Measurements from ENCODE around the gene LRP1B.

The LRP1B gene

DNA sequence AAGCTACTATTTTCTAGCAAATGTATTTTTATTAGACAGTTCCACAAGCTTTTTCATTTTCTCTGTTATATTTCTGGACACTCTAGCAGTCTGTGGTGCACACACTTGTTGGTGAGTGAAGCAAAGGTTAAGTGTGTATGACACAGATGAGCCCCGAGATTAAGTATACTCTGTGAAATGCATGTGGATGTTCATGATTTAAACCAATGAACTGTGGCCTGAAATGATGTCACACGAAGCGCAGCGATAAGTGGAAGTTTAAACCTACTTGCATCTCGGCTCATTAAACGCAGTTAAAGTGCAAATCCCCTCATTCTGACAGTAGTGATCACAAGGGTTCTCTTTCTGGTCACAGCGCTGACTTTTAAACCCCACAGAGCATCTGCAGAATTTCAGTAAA lies 1861.8 kb downstream of the LRP1B start:
- no peak overlapping the region for H3K4me3 ChIP-seq (ENCODE audit: low read depth in 1 of 2, low read length in 2 of 2)
- no peaks in the 10 kb centered on the region for H3K27me3 ChIP-seq (ENCODE audit: insufficient read depth, low read length, poor library complexity)
- no peak overlapping the region for H3K4me2 ChIP-seq (ENCODE audit: insufficient read depth, low read length)
- no peak for TF ChIP-seq EZH2 (IDR thresholded peaks at IDR 0.05; ENCODE audit: borderline replicate concordance, low read depth, low read length, severe bottlenecking)
- TF ChIP-seq, protein P1, sequence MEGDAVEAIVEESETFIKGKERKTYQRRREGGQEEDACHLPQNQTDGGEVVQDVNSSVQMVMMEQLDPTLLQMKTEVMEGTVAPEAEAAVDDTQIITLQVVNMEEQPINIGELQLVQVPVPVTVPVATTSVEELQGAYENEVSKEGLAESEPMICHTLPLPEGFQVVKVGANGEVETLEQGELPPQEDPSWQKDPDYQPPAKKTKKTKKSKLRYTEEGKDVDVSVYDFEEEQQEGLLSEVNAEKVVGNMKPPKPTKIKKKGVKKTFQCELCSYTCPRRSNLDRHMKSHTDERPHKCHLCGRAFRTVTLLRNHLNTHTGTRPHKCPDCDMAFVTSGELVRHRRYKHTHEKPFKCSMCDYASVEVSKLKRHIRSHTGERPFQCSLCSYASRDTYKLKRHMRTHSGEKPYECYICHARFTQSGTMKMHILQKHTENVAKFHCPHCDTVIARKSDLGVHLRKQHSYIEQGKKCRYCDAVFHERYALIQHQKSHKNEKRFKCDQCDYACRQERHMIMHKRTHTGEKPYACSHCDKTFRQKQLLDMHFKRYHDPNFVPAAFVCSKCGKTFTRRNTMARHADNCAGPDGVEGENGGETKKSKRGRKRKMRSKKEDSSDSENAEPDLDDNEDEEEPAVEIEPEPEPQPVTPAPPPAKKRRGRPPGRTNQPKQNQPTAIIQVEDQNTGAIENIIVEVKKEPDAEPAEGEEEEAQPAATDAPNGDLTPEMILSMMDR (IDR thresholded peaks at IDR 0.05; ENCODE audit: borderline replicate concordance, extremely low read depth, low read length, poor library complexity, severe bottlenecking): no peak
- no peaks in the 10 kb centered on the region for H3K79me2 ChIP-seq (ENCODE audit: insufficient read depth, low read length)
- DNase-seq (no peak), ATAC-seq (ENCODE audit: insufficient read depth, low read depth) (no peak)
- no peak overlapping the region for H3K9ac ChIP-seq (ENCODE audit: low read depth, low read length)
- H2AFZ ChIP-seq (ENCODE audit: low read depth, low read length): no peak overlapping the region
- H3K4me1 ChIP-seq (ENCODE audit: insufficient read depth, low read length): no peaks in the 10 kb centered on the region
- no peaks in the 10 kb centered on the region for H3K36me3 ChIP-seq (ENCODE audit: insufficient read depth, low read length)
- no peak overlapping the region for H3K27ac ChIP-seq (ENCODE audit: low read length)
- no peaks in the 10 kb centered on the region for H4K20me1 ChIP-seq (ENCODE audit: insufficient read depth, low read length)
- H3K9me3 ChIP-seq (ENCODE audit: insufficient read depth, low read length, severe bottlenecking): no peaks in the 10 kb centered on the region

DNA sequence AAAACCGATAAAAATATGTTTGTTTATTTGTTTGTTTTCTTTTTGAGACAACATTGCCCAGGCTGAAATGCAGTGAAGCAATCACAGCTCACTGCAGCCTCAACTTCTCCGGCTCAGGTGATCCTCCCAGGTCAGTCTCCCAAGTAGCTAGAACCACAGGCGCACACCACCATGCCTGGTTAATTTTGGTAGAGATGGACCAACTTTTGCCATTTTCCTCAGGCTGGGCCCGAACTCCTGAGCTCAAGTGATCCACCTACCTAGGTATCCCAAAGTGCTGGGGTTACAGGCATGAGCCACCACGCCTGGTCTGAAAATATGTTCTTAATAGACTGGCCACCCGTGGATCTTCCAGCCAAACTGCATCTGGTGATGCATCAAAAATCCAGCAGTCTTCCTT lies 1867.9 kb downstream of the LRP1B start:
- Histone ChIP-seq H4K20me1 (ENCODE audit: insufficient read depth, low read length) (no peaks in the 10 kb centered on the region), H3K9me3 (ENCODE audit: insufficient read depth, low read length, severe bottlenecking) (no peaks in the 10 kb centered on the region), H3K4me3 (ENCODE audit: low read depth in 1 of 2, low read length in 2 of 2) (no peak overlapping the region), H3K27me3 (ENCODE audit: insufficient read depth, low read length, poor library complexity) (no peaks in the 10 kb centered on the region), H2AFZ (ENCODE audit: low read depth, low read length) (no peak overlapping the region), H3K79me2 (ENCODE audit: insufficient read depth, low read length) (no peaks in the 10 kb centered on the region), H3K4me1 (ENCODE audit: insufficient read depth, low read length) (no peaks in the 10 kb centered on the region), H3K9ac (ENCODE audit: low read depth, low read length) (no peak overlapping the region), H3K27ac (ENCODE audit: low read length) (no peak overlapping the region), H3K4me2 (ENCODE audit: insufficient read depth, low read length) (no peak overlapping the region), H3K36me3 (ENCODE audit: insufficient read depth, low read length) (no peaks in the 10 kb centered on the region)
- no peak for TF ChIP-seq EZH2 (IDR thresholded peaks at IDR 0.05; ENCODE audit: borderline replicate concordance, low read depth, low read length, severe bottlenecking)
- TF ChIP-seq, protein P1 (IDR thresholded peaks at IDR 0.05; ENCODE audit: borderline replicate concordance, extremely low read depth, low read length, poor library complexity, severe bottlenecking): no peak
- ATAC-seq (ENCODE audit: insufficient read depth, low read depth) (no peak), DNase-seq (no peak)

DNA sequence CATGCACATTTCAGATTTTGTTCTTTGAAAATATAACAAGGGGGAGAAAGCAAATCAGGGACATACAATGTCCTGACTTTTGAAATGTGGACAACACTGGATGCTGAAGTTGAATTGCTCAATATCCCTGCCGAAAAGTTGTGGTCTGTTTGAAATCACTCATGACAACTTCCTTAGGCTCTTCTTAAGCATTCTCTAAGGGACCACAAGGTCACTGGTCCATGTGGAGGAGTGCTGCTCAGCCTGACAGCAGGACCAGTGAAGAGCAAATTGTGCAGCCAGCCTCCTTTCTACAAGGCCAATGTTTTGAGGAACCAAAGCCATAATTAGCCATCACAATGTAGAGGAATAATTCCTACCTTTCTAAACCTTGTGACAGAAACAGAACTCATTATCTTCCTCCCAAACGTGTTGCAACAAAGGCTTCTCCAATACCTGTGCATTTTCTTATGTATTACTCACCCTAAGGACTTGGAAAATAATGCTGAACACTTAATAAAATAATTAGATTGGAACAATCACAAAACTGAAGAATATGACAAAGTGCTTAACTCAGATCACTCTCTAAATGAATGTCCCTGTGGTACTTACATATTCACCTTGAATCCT lies 1873.0 kb downstream of the LRP1B start:
- DNase-seq (no peak), ATAC-seq (ENCODE audit: insufficient read depth, low read depth) (no peak)
- no peak overlapping the region for H3K4me3 ChIP-seq (ENCODE audit: low read depth in 1 of 2, low read length in 2 of 2)
- TF ChIP-seq, protein P1 (IDR thresholded peaks at IDR 0.05; ENCODE audit: borderline replicate concordance, extremely low read depth, low read length, poor library complexity, severe bottlenecking): no peak
- TF ChIP-seq EZH2 (IDR thresholded peaks at IDR 0.05; ENCODE audit: borderline replicate concordance, low read depth, low read length, severe bottlenecking): no peak
- H3K4me2 ChIP-seq (ENCODE audit: insufficient read depth, low read length): no peak overlapping the region
- no peaks in the 10 kb centered on the region for H3K27me3 ChIP-seq (ENCODE audit: insufficient read depth, low read length, poor library complexity)
- no peaks in the 10 kb centered on the region for H4K20me1 ChIP-seq (ENCODE audit: insufficient read depth, low read length)
- no peaks in the 10 kb centered on the region for H3K36me3 ChIP-seq (ENCODE audit: insufficient read depth, low read length)
- H3K9me3 ChIP-seq (ENCODE audit: insufficient read depth, low read length, severe bottlenecking): no peaks in the 10 kb centered on the region
- H3K27ac ChIP-seq (ENCODE audit: low read length): no peak overlapping the region
- H3K79me2 ChIP-seq (ENCODE audit: insufficient read depth, low read length): no peaks in the 10 kb centered on the region
- H3K9ac ChIP-seq (ENCODE audit: low read depth, low read length): no peak overlapping the region
- no peak overlapping the region for H2AFZ ChIP-seq (ENCODE audit: low read depth, low read length)
- H3K4me1 ChIP-seq (ENCODE audit: insufficient read depth, low read length): no peaks in the 10 kb centered on the region

Measured in DND-41 (cell line).